OCI-LY7 (cell line): ENCODE results near the gene HECW1. TPM values are rescaled to one million over a fixed set of nuclear protein-coding genes. Genes with fewer than 3 reads are reported as not detected.

Experiments
- BruUV-seq: library from RNA; stranded (reverse); fragments of 400-500 nt; replicated peaks from 2 replicates; lab custom pipeline; 2021; lab: Mats Ljungman, UMichigan
- CTCF ChIA-PET: fragments of 300-600 bp; sonication (Branson Sonifier 250); formaldehyde crosslinking; loops from one replicate; lab custom pipeline; 2022; ENCODE audit warnings: antibody characterized with exemption; ENCODE audit not compliant: unreplicated experiment; lab: Charles Lee
- POLR2A ChIA-PET: fragments of 300-600 bp; sonication (Branson Sonifier 250); formaldehyde crosslinking; loops from one replicate; lab custom pipeline; 2022; ENCODE audit warnings: antibody characterized with exemption; lab: Charles Lee
- DNase-seq: peaks from one replicate; pipeline ENCODE4 v3.0.0-alpha.2; 2015; ENCODE audit warnings: low spot score
- H2AFZ ChIP-seq: fragments of 200-600 bp; sonication (generic), shearing (Covaris generic); 2 replicates; pipeline ENCODE4 v1.6.1; 2014; ENCODE audit warnings: mild to moderate bottlenecking, antibody characterized with exemption, low read length, moderate library complexity
- H3K27ac ChIP-seq: fragments of 200-600 bp; sonication (generic); 2 replicates; pipeline ENCODE4 v1.5.1; 2014; ENCODE audit warnings: mixed run types, low read depth, mild to moderate bottlenecking, moderate library complexity, low read length, inconsistent platforms; ENCODE audit not compliant: poor library complexity, severe bottlenecking
- H3K36me3 ChIP-seq: fragments of 200-600 bp; sonication (generic); 2 replicates; pipeline ENCODE4 v1.6.1; 2014; ENCODE audit warnings: mild to moderate bottlenecking, antibody characterized with exemption, low read length, moderate library complexity, mixed read lengths; ENCODE audit not compliant: insufficient read depth
- H3K4me1 ChIP-seq: fragments of 200-600 bp; sonication (generic); 2 replicates; pipeline ENCODE4 v1.5.1; 2014; ENCODE audit warnings: mild to moderate bottlenecking, low read length; ENCODE audit not compliant: insufficient read depth, poor library complexity, severe bottlenecking
- H3K4me2 ChIP-seq: fragments of 200-600 bp; sonication (generic); 2 replicates; pipeline ENCODE4 v1.6.1; 2014; ENCODE audit warnings: mild to moderate bottlenecking, low read length
- H3K4me3 ChIP-seq: fragments of 200-600 bp; sonication (generic); 2 replicates; pipeline ENCODE4 v1.5.1; 2014; ENCODE audit warnings: mild to moderate bottlenecking, low read depth, low read length; ENCODE audit not compliant: poor library complexity, severe bottlenecking
- H3K79me2 ChIP-seq: fragments of 200-600 bp; sonication (generic); 2 replicates; pipeline ENCODE4 v1.6.1; 2016; ENCODE audit warnings: low read depth, mild to moderate bottlenecking, low read length, moderate library complexity, mixed read lengths; ENCODE audit not compliant: insufficient read depth
- H3K9me2 ChIP-seq: fragments of 200-600 bp; sonication (generic); 2 replicates; pipeline ENCODE4 v1.6.1; 2016; ENCODE audit warnings: mild to moderate bottlenecking, low read length, mixed read lengths; ENCODE audit not compliant: insufficient read depth
- H3K9me3 ChIP-seq: fragments of 200-600 bp; sonication (generic); 2 replicates; pipeline ENCODE4 v1.6.1; 2014; ENCODE audit warnings: mild to moderate bottlenecking, mixed run types, low read length, mixed read lengths
- H4K20me1 ChIP-seq: fragments of 200-600 bp; sonication (generic); 2 replicates; pipeline ENCODE4 v1.6.1; 2014; ENCODE audit warnings: mild to moderate bottlenecking, antibody characterized with exemption, low read length, moderate library complexity, mixed read lengths; ENCODE audit not compliant: insufficient read depth
- CTCF ChIP-seq: fragments of 200-600 bp; sonication (generic); conservative IDR thresholded peaks from 2 replicates; pipeline ENCODE4 v1.5.1; 2014; ENCODE audit warnings: mild to moderate bottlenecking, antibody characterized with exemption, low read length, moderate library complexity, mixed read lengths
- EZH2phosphoT487 ChIP-seq: fragments of 200-600 bp; sonication (generic); IDR thresholded peaks from 2 replicates; pipeline ENCODE4 v1.6.1; 2018; ENCODE audit warnings: low read depth, borderline replicate concordance, mild to moderate bottlenecking, mixed run types, antibody characterized with exemption, low read length, moderate library complexity, mixed read lengths
- intact Hi-C: fragments of 100-400 bp; cut with micrococcal nuclease; formaldehyde crosslinking; loops from one replicate; pipeline ENCODE4 v1.10.0; 2022; ENCODE audit not compliant: unreplicated experiment
- total RNA-seq, 2 experiments: library from RNA; depleted of rRNA in 1 of 2; stranded (reverse); fragments of >200 nt in 1 of 2; shearing (Covaris generic) in 1 of 2; gene quantifications; 2 replicates each; pipeline ENCODE4 v1.2.3, GENCODE V29; 2014 to 2022

The HECW1 gene
- total RNA-seq, 2 experiments from 2014 or later, result 2.0 TPM

- Histone ChIP-seq H3K4me3 (no peak overlapping the region), H4K20me1 (no peaks in the 10 kb centered on the region), H3K4me1 (peaks cover 45% of the 10 kb centered on the region), H3K27ac (no peak overlapping the region), H3K36me3 (no peaks in the 10 kb centered on the region; the same call in 1 of the 2 replicates), H3K9me2 (no peaks in the 10 kb centered on the region), H3K79me2 (no peaks in the 10 kb centered on the region), H3K4me2 (no peak overlapping the region), H3K9me3 (peaks cover 6% of the 10 kb centered on the region; the same call in 1 of the 2 replicates), H2AFZ (peak overlapping the region; percentile 37; the same call in 1 of the 2 replicates)
- no TSS peak for BruUV-seq
- peak; percentile 75 for DNase-seq
- ChIA-PET CTCF (no interaction called here), POLR2A (interaction anchor here (0.6 to 1.7 kb wide), 8 partner anchors 8 to 158 kb away, joined by 3 to 8 read pairs (median 4); no protein-coding TSS in a partner anchor)
- intact Hi-C loops, result loop anchor here (1.0 to 5.0 kb wide), 2 partner anchors 51 to 167 kb away; no protein-coding TSS in a partner anchor
- no peak for TF ChIP-seq EZH2phosphoT487
- peak; percentile 94 for TF ChIP-seq CTCF
Measured at GRCh38 chr7:43108255-43109011, 4.0 kb upstream of the HECW1 start.

- ChIA-PET POLR2A (interaction anchor here (0.7 to 1.6 kb wide), 9 partner anchors 9 to 175 kb away, joined by 3 to 5 read pairs (median 3); no protein-coding TSS in a partner anchor), CTCF (no interaction called here)
- BruUV-seq, result no TSS peak
- H3K79me2 ChIP-seq, result no peaks in the 10 kb centered on the region
- no peak for TF ChIP-seq CTCF
- H4K20me1 ChIP-seq, result no peaks in the 10 kb centered on the region
- H3K27ac ChIP-seq, result peak overlapping the region; percentile 78
- no peaks in the 10 kb centered on the region for H3K36me3 ChIP-seq
- intact Hi-C loops, result no loop called here
- peak overlapping the region; percentile 39 for H3K4me3 ChIP-seq
- H3K4me2 ChIP-seq, result peak overlapping the region; percentile 60
- H3K4me1 ChIP-seq, result peaks cover 63% of the 10 kb centered on the region
- peaks cover 2% of the 10 kb centered on the region; the same call in 1 of the 2 replicates for H3K9me3 ChIP-seq
- H3K9me2 ChIP-seq, result no peaks in the 10 kb centered on the region
- peak; percentile 74 for DNase-seq
- peak overlapping the region; percentile 79 for H2AFZ ChIP-seq
Measured at GRCh38 chr7:43110791-43111535, 1.5 kb upstream of the HECW1 start.
